ENCODE measurements around the gene MAJIN. TPM values are rescaled to one million over a fixed set of nuclear protein-coding genes. Genes with fewer than 3 reads are reported as not detected.
A peak's percentile ranks its signal among the peaks of the same experiment; 100 is the strongest.

Gene MAJIN
- total and polyA plus RNA-seq, 9 of the 15 experiments (the other 6 are each of a cell fraction or from before 2014, with no cell fraction given) = 0.17 to 0.83 (median 0.24) TPM; not detected in 2

DNA sequence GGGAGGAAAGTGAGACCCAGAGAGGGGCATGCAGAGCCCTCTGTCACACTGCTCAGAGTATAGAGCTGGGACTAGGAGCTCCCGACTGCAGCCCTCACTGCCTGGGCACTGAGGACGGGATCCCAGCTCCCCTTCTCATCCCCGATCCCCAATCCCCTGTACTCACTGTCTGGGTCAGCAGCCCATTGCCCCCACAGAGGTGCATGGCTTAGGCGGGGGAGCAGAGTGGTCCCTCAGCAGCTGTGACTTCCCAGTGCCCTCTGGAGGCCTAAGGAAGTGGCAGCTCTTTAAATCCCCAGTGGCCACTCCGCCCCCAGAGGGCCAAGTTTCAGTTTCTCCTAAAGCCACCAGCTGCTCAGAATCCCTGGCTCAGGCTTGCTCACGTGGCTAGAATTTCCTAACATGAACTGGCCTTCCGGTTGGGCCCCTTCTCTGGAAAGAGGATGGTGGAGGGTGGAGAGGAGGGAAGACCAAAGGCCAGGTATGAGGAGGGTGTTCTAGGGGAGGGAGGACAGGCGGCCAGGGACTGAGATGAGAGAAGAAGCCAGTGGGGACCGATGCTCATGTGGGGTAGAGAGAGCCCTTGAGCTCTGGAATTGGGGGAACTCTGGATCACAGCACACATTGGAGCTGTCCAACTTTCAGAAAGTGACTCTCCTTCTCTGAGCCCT, 24.9 kb upstream of the MAJIN start, which contains the start of gene BATF2 (continued):
- TF ChIP-seq ZNF644 (tag; IDR thresholded peaks at IDR 0.05; ENCODE audit: low read depth) = no peak
- TF ChIP-seq, protein P1, sequence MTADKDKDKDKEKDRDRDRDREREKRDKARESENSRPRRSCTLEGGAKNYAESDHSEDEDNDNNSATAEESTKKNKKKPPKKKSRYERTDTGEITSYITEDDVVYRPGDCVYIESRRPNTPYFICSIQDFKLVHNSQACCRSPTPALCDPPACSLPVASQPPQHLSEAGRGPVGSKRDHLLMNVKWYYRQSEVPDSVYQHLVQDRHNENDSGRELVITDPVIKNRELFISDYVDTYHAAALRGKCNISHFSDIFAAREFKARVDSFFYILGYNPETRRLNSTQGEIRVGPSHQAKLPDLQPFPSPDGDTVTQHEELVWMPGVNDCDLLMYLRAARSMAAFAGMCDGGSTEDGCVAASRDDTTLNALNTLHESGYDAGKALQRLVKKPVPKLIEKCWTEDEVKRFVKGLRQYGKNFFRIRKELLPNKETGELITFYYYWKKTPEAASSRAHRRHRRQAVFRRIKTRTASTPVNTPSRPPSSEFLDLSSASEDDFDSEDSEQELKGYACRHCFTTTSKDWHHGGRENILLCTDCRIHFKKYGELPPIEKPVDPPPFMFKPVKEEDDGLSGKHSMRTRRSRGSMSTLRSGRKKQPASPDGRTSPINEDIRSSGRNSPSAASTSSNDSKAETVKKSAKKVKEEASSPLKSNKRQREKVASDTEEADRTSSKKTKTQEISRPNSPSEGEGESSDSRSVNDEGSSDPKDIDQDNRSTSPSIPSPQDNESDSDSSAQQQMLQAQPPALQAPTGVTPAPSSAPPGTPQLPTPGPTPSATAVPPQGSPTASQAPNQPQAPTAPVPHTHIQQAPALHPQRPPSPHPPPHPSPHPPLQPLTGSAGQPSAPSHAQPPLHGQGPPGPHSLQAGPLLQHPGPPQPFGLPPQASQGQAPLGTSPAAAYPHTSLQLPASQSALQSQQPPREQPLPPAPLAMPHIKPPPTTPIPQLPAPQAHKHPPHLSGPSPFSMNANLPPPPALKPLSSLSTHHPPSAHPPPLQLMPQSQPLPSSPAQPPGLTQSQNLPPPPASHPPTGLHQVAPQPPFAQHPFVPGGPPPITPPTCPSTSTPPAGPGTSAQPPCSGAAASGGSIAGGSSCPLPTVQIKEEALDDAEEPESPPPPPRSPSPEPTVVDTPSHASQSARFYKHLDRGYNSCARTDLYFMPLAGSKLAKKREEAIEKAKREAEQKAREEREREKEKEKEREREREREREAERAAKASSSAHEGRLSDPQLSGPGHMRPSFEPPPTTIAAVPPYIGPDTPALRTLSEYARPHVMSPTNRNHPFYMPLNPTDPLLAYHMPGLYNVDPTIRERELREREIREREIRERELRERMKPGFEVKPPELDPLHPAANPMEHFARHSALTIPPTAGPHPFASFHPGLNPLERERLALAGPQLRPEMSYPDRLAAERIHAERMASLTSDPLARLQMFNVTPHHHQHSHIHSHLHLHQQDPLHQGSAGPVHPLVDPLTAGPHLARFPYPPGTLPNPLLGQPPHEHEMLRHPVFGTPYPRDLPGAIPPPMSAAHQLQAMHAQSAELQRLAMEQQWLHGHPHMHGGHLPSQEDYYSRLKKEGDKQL (CRISPR knock-in tag; IDR thresholded peaks at IDR 0.05; ENCODE audit: borderline replicate concordance) = no peak
- no peak for TF ChIP-seq RNF2 (IDR thresholded peaks at IDR 0.05)
- TF ChIP-seq SMAD1 (IDR thresholded peaks at IDR 0.05; ENCODE audit: low read depth, low read length, partially characterized antibody) = no peak
- TF ChIP-seq NBN (IDR thresholded peaks at IDR 0.05; ENCODE audit: low read depth) = peak; percentile 18; the same call in 1 of the 2 replicates
- TF ChIP-seq, protein P2, sequence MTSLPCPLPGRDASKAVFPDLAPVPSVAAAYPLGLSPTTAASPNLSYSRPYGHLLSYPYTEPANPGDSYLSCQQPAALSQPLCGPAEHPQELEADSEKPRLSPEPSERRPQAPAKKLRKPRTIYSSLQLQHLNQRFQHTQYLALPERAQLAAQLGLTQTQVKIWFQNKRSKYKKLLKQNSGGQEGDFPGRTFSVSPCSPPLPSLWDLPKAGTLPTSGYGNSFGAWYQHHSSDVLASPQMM (CRISPR knock-in tag; IDR thresholded peaks at IDR 0.05) = no peak
- peak; percentile 12; the same call in 1 of the 2 replicates for TF ChIP-seq EP300 (IDR thresholded peaks at IDR 0.05; ENCODE audit: low read length)
- TF ChIP-seq, protein P3, sequence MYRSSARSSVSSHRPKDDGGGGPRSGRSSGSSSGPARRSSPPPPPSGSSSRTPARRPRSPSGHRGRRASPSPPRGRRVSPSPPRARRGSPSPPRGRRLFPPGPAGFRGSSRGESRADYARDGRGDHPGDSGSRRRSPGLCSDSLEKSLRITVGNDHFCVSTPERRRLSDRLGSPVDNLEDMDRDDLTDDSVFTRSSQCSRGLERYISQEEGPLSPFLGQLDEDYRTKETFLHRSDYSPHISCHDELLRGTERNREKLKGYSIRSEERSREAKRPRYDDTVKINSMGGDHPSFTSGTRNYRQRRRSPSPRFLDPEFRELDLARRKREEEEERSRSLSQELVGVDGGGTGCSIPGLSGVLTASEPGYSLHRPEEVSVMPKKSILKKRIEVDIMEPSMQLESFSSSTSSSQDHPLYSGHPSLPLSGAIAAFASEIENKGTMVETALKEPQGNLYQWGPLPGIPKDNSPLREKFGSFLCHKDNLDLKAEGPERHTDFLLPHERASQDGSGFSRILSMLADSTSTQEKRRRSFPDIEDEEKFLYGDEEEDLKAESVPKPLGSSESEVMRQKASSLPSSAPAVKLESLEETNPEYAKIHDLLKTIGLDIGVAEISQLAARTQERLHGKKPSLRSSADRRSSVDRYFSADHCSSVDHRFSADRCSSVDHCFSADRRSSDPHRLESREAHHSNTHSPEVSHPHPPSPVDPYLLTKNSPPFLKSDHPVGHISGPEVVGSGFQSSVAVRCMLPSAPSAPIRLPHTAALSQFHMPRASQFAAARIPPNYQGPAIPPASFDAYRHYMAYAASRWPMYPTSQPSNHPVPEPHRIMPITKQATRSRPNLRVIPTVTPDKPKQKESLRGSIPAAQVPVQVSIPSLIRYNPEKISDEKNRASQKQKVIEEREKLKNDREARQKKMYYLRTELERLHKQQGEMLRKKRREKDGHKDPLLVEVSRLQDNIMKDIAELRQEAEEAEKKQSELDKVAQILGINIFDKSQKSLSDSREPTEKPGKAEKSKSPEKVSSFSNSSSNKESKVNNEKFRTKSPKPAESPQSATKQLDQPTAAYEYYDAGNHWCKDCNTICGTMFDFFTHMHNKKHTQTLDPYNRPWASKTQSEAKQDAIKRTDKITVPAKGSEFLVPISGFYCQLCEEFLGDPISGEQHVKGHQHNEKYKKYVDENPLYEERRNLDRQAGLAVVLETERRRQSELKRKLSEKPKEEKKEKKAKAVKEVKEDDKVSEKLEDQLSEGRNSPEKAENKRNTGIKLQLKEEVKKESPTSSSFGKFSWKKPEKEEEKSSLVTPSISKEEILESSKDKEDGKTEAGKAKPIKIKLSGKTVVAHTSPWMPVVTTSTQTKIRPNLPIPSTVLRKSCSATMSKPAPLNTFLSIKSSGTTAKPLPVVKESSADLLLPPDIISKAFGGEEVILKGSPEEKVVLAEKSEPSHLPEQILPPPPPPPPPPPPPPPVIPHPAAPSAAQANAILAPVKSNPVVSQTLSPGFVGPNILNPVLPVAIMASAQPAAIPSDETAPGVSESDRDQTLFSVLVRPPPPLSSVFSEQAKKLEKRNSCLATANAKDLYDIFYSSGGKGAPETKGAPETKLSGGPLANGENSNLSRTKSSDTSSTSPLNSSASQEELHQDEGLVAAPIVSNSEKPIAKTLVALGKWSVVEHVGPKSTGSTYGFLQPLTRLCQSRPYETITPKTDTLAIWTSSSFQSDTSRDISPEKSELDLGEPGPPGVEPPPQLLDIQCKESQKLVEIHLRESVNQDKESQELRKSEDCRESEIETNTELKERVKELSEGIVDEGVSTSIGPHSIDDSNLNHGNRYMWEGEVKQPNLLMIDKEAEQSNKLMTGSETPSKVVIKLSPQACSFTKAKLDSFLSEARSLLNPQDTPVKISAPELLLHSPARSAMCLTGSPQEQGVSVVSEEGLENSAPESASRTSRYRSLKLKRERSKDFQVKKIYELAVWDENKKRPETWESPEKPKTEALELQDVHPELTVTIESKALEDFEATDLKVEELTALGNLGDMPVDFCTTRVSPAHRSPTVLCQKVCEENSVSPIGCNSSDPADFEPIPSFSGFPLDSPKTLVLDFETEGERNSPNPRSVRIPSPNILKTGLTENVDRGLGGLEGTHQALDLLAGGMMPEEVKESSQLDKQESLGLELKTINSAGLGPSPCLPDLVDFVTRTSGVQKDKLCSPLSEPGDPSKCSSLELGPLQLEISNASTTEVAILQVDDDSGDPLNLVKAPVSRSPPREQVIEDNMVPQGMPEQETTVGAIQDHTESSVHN (IDR thresholded peaks at IDR 0.05; ENCODE audit: borderline replicate concordance in 1 of 2, low read depth in 1 of 2) = peak in 1 of 2 experiments; percentile 88; a peak in 2 of 4 replicates
- no peak; the same call in none of the 2 replicates for TF ChIP-seq ETV1 (tag; conservative IDR thresholded peaks at IDR 0.05; ENCODE audit: low read depth)
- no peak for TF ChIP-seq GATAD2B (IDR thresholded peaks at IDR 0.05; ENCODE audit: borderline replicate concordance)
- no peak for TF ChIP-seq ZNF57 (CRISPR knock-in tag; IDR thresholded peaks at IDR 0.05)
- TF ChIP-seq STAT5A (IDR thresholded peaks at IDR 0.05; ENCODE audit: borderline replicate concordance, low read length) = no peak
- no peak for TF ChIP-seq ZNF76 (CRISPR knock-in tag; IDR thresholded peaks at IDR 0.05; ENCODE audit: borderline replicate concordance)

All from K562 (cell line).